NCI-H128 (cell line): ENCODE data around the gene NCAM1.
"Not testable (repeated sequence)": the region's sequence is repeated elsewhere in the genome, so short reads cannot be mapped to it uniquely, and the experiment has no call there.

Experiments
- DNase-seq: peaks from one replicate; lab custom pipeline; 2025; ENCODE audit not compliant: unreplicated experiment; lab: John Stamatoyannopoulos, UW

Gene NCAM1

GRCh38 chr11:113296447-113297205 is 335.4 kb downstream of the NCAM1 start:
- DNase-seq: no peak

- not testable (repeated sequence) for DNase-seq
Observed at GRCh38 chr11:113298496-113298895, 337.3 kb downstream of the NCAM1 start.

- no peak for DNase-seq
Observed at GRCh38 chr11:113304916-113305315, 343.7 kb downstream of the NCAM1 start.

GRCh38 chr11:113305440-113306336 is 344.5 kb downstream of the NCAM1 start:
- DNase-seq: peak; percentile 42

- no peak for DNase-seq
Observed at GRCh38 chr11:113308601-113309000, 347.4 kb downstream of the NCAM1 start.

GRCh38 chr11:113311536-113311935 is 350.3 kb downstream of the NCAM1 start:
- DNase-seq: no peak

GRCh38 chr11:113313601-113314000 is 352.4 kb downstream of the NCAM1 start:
- no peak for DNase-seq

GRCh38 chr11:113314065-113314388 is 352.8 kb downstream of the NCAM1 start:
- no peak for DNase-seq

- peak; percentile 75 for DNase-seq
Observed at GRCh38 chr11:113314389-113315301, 353.4 kb downstream of the NCAM1 start, which contains the start of gene TTC12. TTC12 (plus strand) TSS chr11:113314583; CDS start chr11:113316258, 1,675 bp downstream.

- no peak for DNase-seq
Observed at GRCh38 chr11:113315811-113316210, 354.6 kb downstream of the NCAM1 start.

- no peak for DNase-seq
Observed at GRCh38 chr11:113316256-113316655, 355.0 kb downstream of the NCAM1 start.

GRCh38 chr11:113317339-113317738 is 356.1 kb downstream of the NCAM1 start:
- DNase-seq: no peak

- no peak for DNase-seq
Observed at GRCh38 chr11:113319085-113319484, 357.9 kb downstream of the NCAM1 start.

GRCh38 chr11:113322158-113322557 is 360.9 kb downstream of the NCAM1 start:
- DNase-seq: no peak

- DNase-seq: no peak
Observed at GRCh38 chr11:113324250-113324649, 363.0 kb downstream of the NCAM1 start.
